PFSK-1 (cell line): ENCODE results near the gene TBX2.

Source experiments
- POLR2AphosphoS5 ChIP-seq: IDR thresholded peaks from 2 replicates; pipeline ENCODE4 v1.6.1; 2012; ENCODE audit warnings: low read depth, mild to moderate bottlenecking, control low read depth, low read length, moderate library complexity
- TAF1 ChIP-seq: IDR thresholded peaks from 2 replicates; pipeline ENCODE4 v1.6.1; 2012; ENCODE audit warnings: low read length, control low read depth, borderline replicate concordance; ENCODE audit not compliant: insufficient read depth

DNA sequence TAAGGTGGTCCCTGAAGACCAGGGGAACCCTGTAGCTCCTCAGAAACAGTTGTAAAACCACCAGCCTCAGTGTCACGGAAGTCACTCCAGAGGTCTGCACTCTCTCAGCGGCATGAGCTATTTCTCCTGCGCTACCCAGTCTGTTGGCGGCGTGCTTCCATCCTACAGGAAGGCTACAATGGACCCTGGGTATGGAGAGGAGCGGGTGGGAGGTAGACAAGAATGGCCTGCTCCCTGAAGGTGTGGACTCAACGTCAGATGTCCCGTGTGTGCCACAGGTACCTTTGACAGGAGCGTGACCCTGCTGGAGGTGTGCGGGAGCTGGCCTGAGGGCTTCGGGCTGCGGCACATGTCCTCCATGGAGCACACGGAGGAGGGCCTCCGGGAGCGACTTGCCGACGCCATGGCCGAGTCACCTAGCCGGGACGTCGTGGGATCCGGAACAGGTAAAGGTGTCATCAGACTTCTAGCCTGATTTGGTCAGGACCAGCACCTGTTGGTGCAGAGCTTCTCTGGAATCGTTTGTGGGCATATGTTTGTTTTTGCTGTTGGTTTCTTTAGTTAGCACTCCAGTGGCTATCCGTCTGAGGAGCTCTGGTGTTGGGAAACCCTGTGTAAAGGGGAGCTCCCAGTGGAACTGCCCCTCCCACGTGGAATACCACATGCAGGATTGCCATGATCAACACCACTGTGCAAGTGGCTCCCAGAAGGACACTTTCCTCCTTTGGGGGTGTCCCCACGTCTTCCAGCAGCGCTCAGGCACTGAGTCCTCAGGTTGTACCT is 31.4 kb upstream of the TBX2 start:
- TF ChIP-seq TAF1 (no peak), POLR2AphosphoS5 (no peak)
